Activated CD8-positive, alpha-beta memory T cell treated with anti-CD3 and anti-CD28 coated beads, Interleukin-2, amount 10 ng/mL, durations not matched to agents 7 days and 5 days (primary cell): ENCODE measurements around the gene DCP2. TPM values are rescaled to one million over a fixed set of nuclear protein-coding genes. Genes with fewer than 3 reads are reported as not detected.

ENCODE experiments used
- ATAC-seq: fragments of 150-1000 bp; cut with Tn5 transposase; one replicate; pipeline ENCODE4 v1.10.0; 2021; ENCODE audit warnings: moderate library complexity
- CTCF ChIA-PET: fragments of 350-600 bp; sonication (Branson Sonifier 250); formaldehyde crosslinking; loops from one replicate; lab custom pipeline; 2021; ENCODE audit warnings: antibody characterized with exemption; lab: Charles Lee
- DNase-seq: peaks from one replicate; pipeline ENCODE4 v3.0.0-alpha.2; 2020
- H3K27ac Mint-ChIP-seq: one replicate; pipeline ENCODE4 v1.8.0; 2021; ENCODE audit warnings: mild to moderate bottlenecking, mixed read lengths
- H3K27me3 Mint-ChIP-seq: one replicate; pipeline ENCODE4 v1.8.0; 2021; ENCODE audit warnings: mixed read lengths
- H3K36me3 Mint-ChIP-seq: one replicate; pipeline ENCODE4 v1.8.0; 2021; ENCODE audit warnings: mild to moderate bottlenecking, mixed read lengths
- H3K4me1 Mint-ChIP-seq: one replicate; pipeline ENCODE4 v1.8.0; 2021; ENCODE audit warnings: mixed read lengths
- H3K4me3 Mint-ChIP-seq: one replicate; pipeline ENCODE4 v1.8.0; 2021; ENCODE audit warnings: mild to moderate bottlenecking, moderate library complexity, mixed read lengths
- H3K9me3 Mint-ChIP-seq: one replicate; pipeline ENCODE4 v1.8.0; 2022; ENCODE audit warnings: low read depth, mixed read lengths
- total RNA-seq, 2 experiments: library from RNA; stranded (reverse); gene quantifications; one replicate each; pipeline ENCODE4 v1.2.3, GENCODE V29; 2021

DCP2 gene
- total RNA-seq, 2 experiments from 2014 or later, result 90.4 to 108 TPM

- Mint-ChIP-seq H3K4me3 (no peak overlapping the region), H3K9me3 (no peaks in the 10 kb centered on the region), H3K27ac (no peak overlapping the region), H3K36me3 (peaks cover 2% of the 10 kb centered on the region), H3K27me3 (no peaks in the 10 kb centered on the region), H3K4me1 (peaks cover 19% of the 10 kb centered on the region)
- ATAC-seq (no peak), DNase-seq (no peak)
- CTCF ChIA-PET, result interaction anchor here (1.3 kb wide), 1 partner anchor 10 kb away, joined by 4 read pairs; no protein-coding TSS in a partner anchor
Measured at GRCh38 chr5:113059232-113060040, 82.8 kb downstream of the DCP2 start.

GRCh38 chr5:113060408-113061025 lies 83.9 kb downstream of the DCP2 start:
- H3K9me3 Mint-ChIP-seq, result no peaks in the 10 kb centered on the region
- DNase-seq (no peak), ATAC-seq (no peak)
- no peaks in the 10 kb centered on the region for H3K27me3 Mint-ChIP-seq
- H3K4me3 Mint-ChIP-seq, result no peak overlapping the region
- peaks cover 2% of the 10 kb centered on the region for H3K36me3 Mint-ChIP-seq
- H3K4me1 Mint-ChIP-seq, result peaks cover 19% of the 10 kb centered on the region
- CTCF ChIA-PET, result interaction anchor here (1.3 kb wide), 1 partner anchor 9 kb away, joined by 4 read pairs; no protein-coding TSS in a partner anchor
- H3K27ac Mint-ChIP-seq, result no peak overlapping the region

GRCh38 chr5:113061846-113062780 lies 85.5 kb downstream of the DCP2 start:
- no peak for DNase-seq
- Mint-ChIP-seq H3K9me3 (no peaks in the 10 kb centered on the region), H3K4me3 (no peak overlapping the region), H3K27ac (peak overlapping the region; percentile 30), H3K4me1 (peaks cover 19% of the 10 kb centered on the region), H3K27me3 (no peaks in the 10 kb centered on the region), H3K36me3 (peaks cover 4% of the 10 kb centered on the region)
- CTCF ChIA-PET, result interaction anchor here (1.4 kb wide), 1 partner anchor 10 kb away, joined by 4 read pairs; no protein-coding TSS in a partner anchor
- ATAC-seq, result peak; percentile 45

GRCh38 chr5:113062869-113063508 lies 86.4 kb downstream of the DCP2 start:
- H3K4me3 Mint-ChIP-seq, result no peak overlapping the region
- ATAC-seq (no peak), DNase-seq (no peak)
- no peaks in the 10 kb centered on the region for H3K27me3 Mint-ChIP-seq
- no peak overlapping the region for H3K27ac Mint-ChIP-seq
- no peaks in the 10 kb centered on the region for H3K9me3 Mint-ChIP-seq
- H3K4me1 Mint-ChIP-seq, result peaks cover 19% of the 10 kb centered on the region
- CTCF ChIA-PET, result interaction anchor here (1.1 kb wide), 1 partner anchor 267 kb away, joined by 3 read pairs; no protein-coding TSS in a partner anchor
- peaks cover 4% of the 10 kb centered on the region for H3K36me3 Mint-ChIP-seq

- H3K36me3 Mint-ChIP-seq, result peaks cover 4% of the 10 kb centered on the region
- no peaks in the 10 kb centered on the region for H3K9me3 Mint-ChIP-seq
- no peak for DNase-seq
- peaks cover 19% of the 10 kb centered on the region for H3K4me1 Mint-ChIP-seq
- H3K27ac Mint-ChIP-seq, result no peak overlapping the region
- H3K27me3 Mint-ChIP-seq, result no peaks in the 10 kb centered on the region
- no peak for ATAC-seq
- no peak overlapping the region for H3K4me3 Mint-ChIP-seq
- CTCF ChIA-PET, result interaction anchor here (1.1 kb wide), 1 partner anchor 266 kb away, joined by 3 read pairs; no protein-coding TSS in a partner anchor
Measured at GRCh38 chr5:113063927-113064326, 87.3 kb downstream of the DCP2 start.

GRCh38 chr5:113064806-113065205 lies 88.2 kb downstream of the DCP2 start:
- Mint-ChIP-seq H3K4me1 (peaks cover 19% of the 10 kb centered on the region), H3K27ac (no peak overlapping the region)
- CTCF ChIA-PET, result no interaction called here

GRCh38 chr5:113065626-113066025 lies 89.0 kb downstream of the DCP2 start:
- no peak overlapping the region for H3K4me3 Mint-ChIP-seq
- DNase-seq (no peak), ATAC-seq (no peak)
- H3K4me1 Mint-ChIP-seq, result peaks cover 19% of the 10 kb centered on the region
- no peaks in the 10 kb centered on the region for H3K9me3 Mint-ChIP-seq
- CTCF ChIA-PET, result no interaction called here
- no peak overlapping the region for H3K27ac Mint-ChIP-seq
- H3K27me3 Mint-ChIP-seq, result no peaks in the 10 kb centered on the region
- peaks cover 4% of the 10 kb centered on the region for H3K36me3 Mint-ChIP-seq

More at GRCh38 chr5:113064806-113065205, 88.2 kb downstream of the DCP2 start:
- no peak for DNase-seq
- H3K4me3 Mint-ChIP-seq, result no peak overlapping the region
- H3K36me3 Mint-ChIP-seq, result peaks cover 4% of the 10 kb centered on the region
- no peaks in the 10 kb centered on the region for H3K9me3 Mint-ChIP-seq
- no peak for ATAC-seq
- H3K27me3 Mint-ChIP-seq, result no peaks in the 10 kb centered on the region

- ATAC-seq (no peak), DNase-seq (peak; percentile 22)
- Mint-ChIP-seq H3K4me3 (no peak overlapping the region), H3K4me1 (peaks cover 7% of the 10 kb centered on the region), H3K27me3 (no peaks in the 10 kb centered on the region), H3K36me3 (peaks cover 4% of the 10 kb centered on the region), H3K27ac (no peak overlapping the region), H3K9me3 (no peaks in the 10 kb centered on the region)
- CTCF ChIA-PET, result no interaction called here
Measured at GRCh38 chr5:113067635-113068344, 91.2 kb downstream of the DCP2 start.

GRCh38 chr5:113068559-113068958 lies 92.0 kb downstream of the DCP2 start:
- DNase-seq (no peak), ATAC-seq (no peak)
- Mint-ChIP-seq H3K4me3 (no peak overlapping the region), H3K27ac (no peak overlapping the region), H3K4me1 (no peaks in the 10 kb centered on the region), H3K9me3 (no peaks in the 10 kb centered on the region), H3K36me3 (peaks cover 2% of the 10 kb centered on the region), H3K27me3 (no peaks in the 10 kb centered on the region)
- CTCF ChIA-PET, result interaction anchor here (1.5 kb wide), 1 partner anchor 13 kb away, joined by 3 read pairs; no protein-coding TSS in a partner anchor

Other genes starting within 250 kb of the DCP2 start
- gene APC, start 238.9 kb upstream of the DCP2 start, total RNA-seq, result 10 to 100 TPM; 22.9 to 26.2 TPM
- 10 to 100 TPM; 50.1 to 55.9 TPM for gene SRP19, start 115.5 kb upstream of the DCP2 start, total RNA-seq
- 10 to 100 TPM; 91.0 to 97.0 TPM for gene REEP5, start 54.6 kb upstream of the DCP2 start, total RNA-seq